WTC11 (cell line): ENCODE measurements around the gene BORCS5.

Source experiments
- NR3C1 ChIP-seq: sonication (generic); formaldehyde crosslinking; conservative IDR thresholded peaks from 2 replicates; pipeline ENCODE4 v1.8.1; 2023; ENCODE audit warnings: low read depth, mild to moderate bottlenecking, missing genetic modification reagents
- SP1 ChIP-seq: sonication (generic); formaldehyde crosslinking; conservative IDR thresholded peaks from 2 replicates; pipeline ENCODE4 v1.8.1; 2022; ENCODE audit warnings: missing genetic modification reagents
- TF ChIP-seq, protein P1 (sequence below): fragments of 200-600 bp; IDR thresholded peaks from 2 replicates; pipeline ENCODE4 v1.8.0; 2022; ENCODE audit warnings: antibody characterized with exemption
- TF ChIP-seq, protein P2 (sequence below): sonication (generic); formaldehyde crosslinking; IDR thresholded peaks from 2 replicates; pipeline ENCODE4 v1.8.0; 2022; ENCODE audit warnings: mild to moderate bottlenecking, missing genetic modification reagents
- TF ChIP-seq, protein P3 (sequence below): sonication (generic); formaldehyde crosslinking; IDR thresholded peaks from 2 replicates; pipeline ENCODE4 v1.8.0; 2022; ENCODE audit warnings: mild to moderate bottlenecking, missing genetic modification reagents

DNA sequence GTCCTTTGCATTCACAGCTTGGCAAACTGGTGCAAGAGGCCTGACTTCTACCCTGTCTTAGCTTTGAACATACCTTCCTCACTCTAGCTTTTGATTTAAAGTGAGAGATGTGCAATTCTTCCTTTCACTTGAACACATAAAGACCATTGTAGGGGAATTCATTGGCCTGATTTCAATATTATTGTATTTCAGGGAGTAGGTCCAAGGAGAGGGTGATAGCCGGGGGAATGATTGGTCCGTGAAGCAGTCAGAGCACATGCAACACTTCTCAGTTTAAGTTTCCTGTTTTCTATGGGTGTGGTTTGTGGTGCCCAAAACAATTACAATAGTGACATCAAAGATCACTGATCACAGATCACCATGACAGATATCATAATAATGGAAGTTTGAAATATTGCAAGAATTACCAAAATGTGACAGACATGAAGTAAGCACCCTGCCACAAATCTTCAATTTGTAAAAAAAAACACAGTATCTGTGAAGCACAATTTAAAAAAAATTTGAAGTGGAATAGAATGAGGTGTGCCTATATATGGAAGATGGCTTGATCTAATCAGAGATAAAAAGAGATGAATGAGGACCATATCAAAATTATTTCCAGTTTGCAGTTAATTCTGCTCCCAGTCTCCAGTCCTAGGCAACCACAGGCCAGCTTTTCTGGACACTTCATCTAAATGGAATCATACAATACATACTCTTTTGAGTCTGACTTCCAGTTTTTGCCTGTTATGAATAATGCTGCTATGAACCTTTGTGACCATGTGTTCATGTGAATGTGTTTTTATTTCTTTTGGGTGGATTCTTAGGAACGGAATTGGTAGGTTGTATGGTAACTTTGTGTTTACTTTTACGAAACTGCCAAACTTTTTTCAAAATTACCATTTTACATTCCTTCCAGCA lies 23.2 kb downstream of the BORCS5 start:
- TF ChIP-seq, protein P1, sequence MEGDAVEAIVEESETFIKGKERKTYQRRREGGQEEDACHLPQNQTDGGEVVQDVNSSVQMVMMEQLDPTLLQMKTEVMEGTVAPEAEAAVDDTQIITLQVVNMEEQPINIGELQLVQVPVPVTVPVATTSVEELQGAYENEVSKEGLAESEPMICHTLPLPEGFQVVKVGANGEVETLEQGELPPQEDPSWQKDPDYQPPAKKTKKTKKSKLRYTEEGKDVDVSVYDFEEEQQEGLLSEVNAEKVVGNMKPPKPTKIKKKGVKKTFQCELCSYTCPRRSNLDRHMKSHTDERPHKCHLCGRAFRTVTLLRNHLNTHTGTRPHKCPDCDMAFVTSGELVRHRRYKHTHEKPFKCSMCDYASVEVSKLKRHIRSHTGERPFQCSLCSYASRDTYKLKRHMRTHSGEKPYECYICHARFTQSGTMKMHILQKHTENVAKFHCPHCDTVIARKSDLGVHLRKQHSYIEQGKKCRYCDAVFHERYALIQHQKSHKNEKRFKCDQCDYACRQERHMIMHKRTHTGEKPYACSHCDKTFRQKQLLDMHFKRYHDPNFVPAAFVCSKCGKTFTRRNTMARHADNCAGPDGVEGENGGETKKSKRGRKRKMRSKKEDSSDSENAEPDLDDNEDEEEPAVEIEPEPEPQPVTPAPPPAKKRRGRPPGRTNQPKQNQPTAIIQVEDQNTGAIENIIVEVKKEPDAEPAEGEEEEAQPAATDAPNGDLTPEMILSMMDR, result no peak
- TF ChIP-seq SP1 (CRISPR knock-in tag) (no peak), NR3C1 (CRISPR knock-in tag) (no peak)
- TF ChIP-seq, protein P2, sequence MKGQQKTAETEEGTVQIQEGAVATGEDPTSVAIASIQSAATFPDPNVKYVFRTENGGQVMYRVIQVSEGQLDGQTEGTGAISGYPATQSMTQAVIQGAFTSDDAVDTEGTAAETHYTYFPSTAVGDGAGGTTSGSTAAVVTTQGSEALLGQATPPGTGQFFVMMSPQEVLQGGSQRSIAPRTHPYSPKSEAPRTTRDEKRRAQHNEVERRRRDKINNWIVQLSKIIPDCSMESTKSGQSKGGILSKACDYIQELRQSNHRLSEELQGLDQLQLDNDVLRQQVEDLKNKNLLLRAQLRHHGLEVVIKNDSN, result no peak
- TF ChIP-seq, protein P3, sequence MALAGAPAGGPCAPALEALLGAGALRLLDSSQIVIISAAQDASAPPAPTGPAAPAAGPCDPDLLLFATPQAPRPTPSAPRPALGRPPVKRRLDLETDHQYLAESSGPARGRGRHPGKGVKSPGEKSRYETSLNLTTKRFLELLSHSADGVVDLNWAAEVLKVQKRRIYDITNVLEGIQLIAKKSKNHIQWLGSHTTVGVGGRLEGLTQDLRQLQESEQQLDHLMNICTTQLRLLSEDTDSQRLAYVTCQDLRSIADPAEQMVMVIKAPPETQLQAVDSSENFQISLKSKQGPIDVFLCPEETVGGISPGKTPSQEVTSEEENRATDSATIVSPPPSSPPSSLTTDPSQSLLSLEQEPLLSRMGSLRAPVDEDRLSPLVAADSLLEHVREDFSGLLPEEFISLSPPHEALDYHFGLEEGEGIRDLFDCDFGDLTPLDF (CRISPR knock-in tag), result no peak
